GM21423 (cell line): ENCODE data around the gene ITGA8.
"Not testable (repeated sequence)": the region's sequence is repeated elsewhere in the genome, so short reads cannot be mapped to it uniquely, and the experiment has no call there.

ENCODE experiments used
- ATAC-seq: cut with Tn5 transposase; IDR thresholded peaks from one replicate; pipeline ENCODE4 v1.9.1; 2021; ENCODE audit warnings: mild to moderate bottlenecking, moderate library complexity; ENCODE audit not compliant: unreplicated experiment

ITGA8 gene

GRCh38 chr10:15567952-15568351 lies 151.8 kb downstream of the ITGA8 start:
- no peak for ATAC-seq

GRCh38 chr10:15563246-15563645 lies 156.5 kb downstream of the ITGA8 start:
- ATAC-seq, result no peak

- ATAC-seq, result no peak
These were observed 157.1 kb downstream of the ITGA8 start for GRCh38 chr10:15562578-15562977.

- no peak for ATAC-seq
These were observed 157.6 kb downstream of the ITGA8 start for GRCh38 chr10:15562116-15562515.

GRCh38 chr10:15558136-15558535 lies 161.6 kb downstream of the ITGA8 start:
- no peak for ATAC-seq

GRCh38 chr10:15557168-15557567 lies 162.6 kb downstream of the ITGA8 start:
- ATAC-seq, result not testable (repeated sequence)

- no peak for ATAC-seq
These were observed 168.8 kb downstream of the ITGA8 start for GRCh38 chr10:15550950-15551349.

GRCh38 chr10:15548331-15548730 lies 171.4 kb downstream of the ITGA8 start:
- no peak for ATAC-seq

GRCh38 chr10:15546606-15547005 lies 173.1 kb downstream of the ITGA8 start:
- no peak for ATAC-seq

GRCh38 chr10:15545884-15546283 lies 173.8 kb downstream of the ITGA8 start:
- ATAC-seq, result no peak

- ATAC-seq, result no peak
These were observed 174.5 kb downstream of the ITGA8 start for GRCh38 chr10:15545266-15545665.

- ATAC-seq, result no peak
These were observed 175.7 kb downstream of the ITGA8 start for GRCh38 chr10:15543994-15544393.

- no peak for ATAC-seq
These were observed 176.9 kb downstream of the ITGA8 start for GRCh38 chr10:15542817-15543216.

GRCh38 chr10:15541376-15541775 lies 178.3 kb downstream of the ITGA8 start:
- ATAC-seq, result no peak

- ATAC-seq, result no peak
These were observed 179.0 kb downstream of the ITGA8 start for GRCh38 chr10:15540727-15541126.

- ATAC-seq, result no peak
These were observed 180.5 kb downstream of the ITGA8 start for GRCh38 chr10:15539262-15539661.

GRCh38 chr10:15534928-15535538 lies 184.7 kb downstream of the ITGA8 start:
- ATAC-seq, result not testable (repeated sequence)

GRCh38 chr10:15531927-15532722 lies 187.6 kb downstream of the ITGA8 start:
- ATAC-seq, result no peak

GRCh38 chr10:15528859-15529239 lies 190.9 kb downstream of the ITGA8 start:
- no peak for ATAC-seq

- ATAC-seq, result no peak
These were observed 193.0 kb downstream of the ITGA8 start for GRCh38 chr10:15526754-15527153.

- ATAC-seq, result no peak
These were observed 198.3 kb downstream of the ITGA8 start for GRCh38 chr10:15521328-15521903.

GRCh38 chr10:15518250-15518649 lies 201.5 kb downstream of the ITGA8 start:
- ATAC-seq, result no peak
